Bronchial epithelial cell (primary cell): ENCODE results near the gene LDB3. TPM values are rescaled to one million over a fixed set of nuclear protein-coding genes. Genes with fewer than 3 reads are reported as not detected.

Source experiments
- DNase-seq: peaks from one replicate; pipeline ENCODE4 v3.0.0-alpha.2; 2010; ENCODE audit warnings: low read depth
- FAIRE-seq: peaks from 2 replicates; lab custom pipeline; 2011; peaks lifted over from hg19 to GRCh38; lab: Jason Lieb, UNC
- H3K27me3 ChIP-seq: 2 replicates; pipeline ENCODE4 v1.5.1; 2011; ENCODE audit warnings: low read length; ENCODE audit not compliant: control insufficient read depth, insufficient read depth
- H3K36me3 ChIP-seq: 2 replicates; pipeline ENCODE4 v1.5.1; 2011; ENCODE audit warnings: low read length; ENCODE audit not compliant: control insufficient read depth, insufficient read depth
- H3K4me3 ChIP-seq: 2 replicates; pipeline ENCODE4 v1.5.1; 2011; ENCODE audit warnings: mild to moderate bottlenecking, low read depth, low read length, control low read depth
- total RNA-seq: library from RNA; depleted of rRNA; stranded (reverse); fragments of >200 nt; gene quantifications from 2 replicates; pipeline ENCODE4 v1.2.1, GENCODE V29; 2014
- TF ChIP-seq, protein P1 (sequence below): IDR thresholded peaks from 2 replicates; pipeline ENCODE4 v1.5.1; 2011; ENCODE audit warnings: mild to moderate bottlenecking, moderate library complexity, low read length, control low read depth, inconsistent platforms; ENCODE audit not compliant: insufficient read depth, severe bottlenecking

Gene LDB3
- total RNA-seq, 1 donor from 2014 or later = not detected

DNA sequence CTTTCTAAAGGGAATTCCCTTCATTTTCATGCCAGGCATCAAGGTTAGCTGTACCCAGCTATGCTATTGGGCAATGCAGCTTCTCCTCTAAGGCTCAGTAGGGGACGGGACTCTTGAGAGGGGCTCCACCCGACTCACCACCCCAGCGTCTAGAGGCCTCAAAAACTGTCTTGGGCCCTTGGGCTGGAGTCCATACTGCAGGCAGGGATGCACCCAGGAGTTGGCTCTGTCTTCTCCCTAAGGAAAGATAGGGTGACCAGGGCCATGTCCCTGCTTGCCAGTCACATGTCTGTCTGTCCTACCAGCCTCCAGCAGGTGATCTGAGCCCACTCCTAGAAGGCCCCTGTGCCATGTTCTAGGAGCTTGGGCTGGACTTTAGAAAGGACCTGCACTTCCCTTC, 12.7 kb upstream of the LDB3 start:
- TF ChIP-seq, protein P1, sequence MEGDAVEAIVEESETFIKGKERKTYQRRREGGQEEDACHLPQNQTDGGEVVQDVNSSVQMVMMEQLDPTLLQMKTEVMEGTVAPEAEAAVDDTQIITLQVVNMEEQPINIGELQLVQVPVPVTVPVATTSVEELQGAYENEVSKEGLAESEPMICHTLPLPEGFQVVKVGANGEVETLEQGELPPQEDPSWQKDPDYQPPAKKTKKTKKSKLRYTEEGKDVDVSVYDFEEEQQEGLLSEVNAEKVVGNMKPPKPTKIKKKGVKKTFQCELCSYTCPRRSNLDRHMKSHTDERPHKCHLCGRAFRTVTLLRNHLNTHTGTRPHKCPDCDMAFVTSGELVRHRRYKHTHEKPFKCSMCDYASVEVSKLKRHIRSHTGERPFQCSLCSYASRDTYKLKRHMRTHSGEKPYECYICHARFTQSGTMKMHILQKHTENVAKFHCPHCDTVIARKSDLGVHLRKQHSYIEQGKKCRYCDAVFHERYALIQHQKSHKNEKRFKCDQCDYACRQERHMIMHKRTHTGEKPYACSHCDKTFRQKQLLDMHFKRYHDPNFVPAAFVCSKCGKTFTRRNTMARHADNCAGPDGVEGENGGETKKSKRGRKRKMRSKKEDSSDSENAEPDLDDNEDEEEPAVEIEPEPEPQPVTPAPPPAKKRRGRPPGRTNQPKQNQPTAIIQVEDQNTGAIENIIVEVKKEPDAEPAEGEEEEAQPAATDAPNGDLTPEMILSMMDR = no peak
- H3K4me3 ChIP-seq = no peak overlapping the region
- no peaks in the 10 kb centered on the region for H3K36me3 ChIP-seq
- FAIRE-seq (no peak), DNase-seq (no peak)
- peaks cover 3% of the 10 kb centered on the region for H3K27me3 ChIP-seq

DNA sequence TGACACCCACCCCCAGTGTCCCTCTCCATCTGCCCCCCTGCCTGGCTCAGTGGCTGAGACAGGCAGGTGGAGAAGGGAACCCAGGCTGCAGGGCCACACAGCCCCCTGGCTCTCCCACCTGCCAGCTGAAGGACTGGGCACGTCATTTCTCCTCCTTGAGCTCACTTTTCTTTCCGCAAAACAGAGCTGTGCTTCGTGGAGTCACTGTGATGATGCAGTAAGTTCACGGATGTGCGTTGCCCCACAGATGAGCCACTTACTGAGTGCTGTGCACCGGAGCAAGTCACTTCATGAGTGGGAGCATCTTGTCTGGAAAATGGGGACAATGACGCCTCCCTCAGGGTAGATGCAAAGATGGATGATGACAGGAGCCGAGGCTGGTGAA, 11.3 kb upstream of the LDB3 start:
- Histone ChIP-seq H3K27me3 (no peaks in the 10 kb centered on the region), H3K36me3 (no peaks in the 10 kb centered on the region), H3K4me3 (no peak overlapping the region)
- no peak for FAIRE-seq
- DNase-seq = no peak
- TF ChIP-seq, protein P1 = no peak

DNA sequence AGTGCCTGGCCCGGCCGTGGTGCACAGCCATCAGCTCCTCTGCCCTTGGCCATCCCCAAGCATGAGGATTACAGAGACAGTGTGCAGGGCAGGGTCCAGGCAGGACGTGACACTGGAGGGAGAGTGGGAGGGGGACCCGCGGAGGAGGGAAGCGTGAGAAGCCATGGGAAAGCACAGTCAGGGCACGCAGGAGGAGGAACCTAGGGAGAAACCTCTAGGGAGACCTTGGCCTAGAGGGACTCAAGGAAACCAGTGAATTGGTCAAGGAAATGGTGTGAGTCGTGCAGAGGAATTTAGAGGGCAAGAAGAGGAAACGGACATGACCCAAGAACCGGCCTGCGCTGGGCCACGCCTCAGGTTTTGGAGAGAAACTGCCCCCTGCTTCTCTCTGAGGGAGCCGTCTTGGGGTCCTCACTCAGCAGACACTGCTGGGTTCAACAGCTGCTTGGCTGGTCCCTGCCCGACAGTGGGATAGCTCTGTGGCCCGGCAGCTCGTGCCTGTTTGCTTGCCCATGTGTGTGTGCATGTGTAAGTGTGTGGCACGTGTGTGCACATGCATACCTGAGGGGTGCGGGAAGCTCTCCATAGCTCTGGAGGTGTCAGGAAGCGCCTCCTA, 10.8 kb upstream of the LDB3 start:
- FAIRE-seq (no peak), DNase-seq (no peak)
- no peak overlapping the region for H3K4me3 ChIP-seq
- H3K36me3 ChIP-seq = no peaks in the 10 kb centered on the region
- no peaks in the 10 kb centered on the region for H3K27me3 ChIP-seq
- TF ChIP-seq, protein P1 = no peak

DNA sequence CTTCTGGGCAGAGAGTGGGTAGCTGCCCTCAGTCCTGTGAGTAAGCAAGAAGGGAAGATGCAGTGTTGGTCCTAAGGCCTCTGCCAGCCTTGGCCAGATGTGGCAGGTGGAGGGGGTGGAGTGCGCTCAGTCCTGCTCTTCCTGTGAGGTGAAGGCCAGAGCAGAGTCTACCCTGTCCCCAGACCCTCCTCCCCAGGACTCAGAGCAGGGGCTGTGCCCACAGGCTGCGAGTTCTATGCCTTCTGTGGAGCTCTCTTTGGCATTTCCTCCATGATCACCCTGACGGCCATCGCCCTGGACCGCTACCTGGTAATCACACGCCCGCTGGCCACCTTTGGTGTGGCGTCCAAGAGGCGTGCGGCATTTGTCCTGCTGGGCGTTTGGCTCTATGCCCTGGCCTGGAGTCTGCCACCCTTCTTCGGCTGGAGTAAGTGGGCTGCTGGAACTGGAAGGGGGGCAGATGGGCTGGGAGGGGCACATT, 10.0 kb upstream of the LDB3 start:
- no peak for DNase-seq
- Histone ChIP-seq H3K27me3 (peaks cover under 1% of the 10 kb centered on the region), H3K4me3 (no peak overlapping the region), H3K36me3 (no peaks in the 10 kb centered on the region)
- peak; percentile 66 for FAIRE-seq
- TF ChIP-seq, protein P1 = no peak

DNA sequence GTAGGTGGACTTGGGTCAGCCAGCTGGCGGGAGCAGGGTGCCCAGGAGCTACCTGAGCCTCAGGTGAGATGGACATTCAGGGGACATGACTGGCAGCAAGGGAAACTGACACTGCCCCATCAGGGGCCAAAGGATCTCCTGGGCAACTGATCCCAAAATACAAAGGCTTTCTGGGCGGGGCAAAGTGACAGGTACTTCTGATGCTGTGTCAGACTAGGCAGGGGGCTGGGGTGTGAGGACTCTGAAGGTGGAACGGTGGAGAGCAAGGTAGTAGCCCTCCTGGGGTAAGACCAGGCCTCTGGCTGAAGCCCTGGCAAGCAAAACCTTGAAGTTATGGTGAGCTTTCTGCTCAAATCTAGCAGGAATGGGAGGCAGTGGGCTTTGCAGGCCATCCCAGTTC, 9.6 kb upstream of the LDB3 start:
- H3K27me3 ChIP-seq = peaks cover 2% of the 10 kb centered on the region
- TF ChIP-seq, protein P1 = no peak
- no peak for FAIRE-seq

More for the DNA sequence above, 9.6 kb upstream of the LDB3 start:
- Histone ChIP-seq H3K36me3 (no peaks in the 10 kb centered on the region), H3K4me3 (no peak overlapping the region)
- no peak for DNase-seq
